MM.1S (cell line): ENCODE measurements around the gene FOXL3.

Experiments used
- DNase-seq: peaks from one replicate; pipeline ENCODE4 v3.0.0-alpha.2; 2015
- H2AFZ ChIP-seq: fragments of 300-600 bp; sonication (generic); 2 replicates; pipeline ENCODE4 v1.6.0; 2016; ENCODE audit warnings: antibody characterized with exemption, low read length
- H3F3A ChIP-seq: fragments of 300-600 bp; sonication (generic); 2 replicates; pipeline ENCODE4 v1.6.1; 2016; ENCODE audit warnings: mild to moderate bottlenecking, antibody characterized with exemption, low read length, moderate library complexity, mixed read lengths; ENCODE audit not compliant: insufficient read depth
- H3K27ac ChIP-seq: fragments of 300-600 bp; sonication (generic); 2 replicates; pipeline ENCODE4 v1.5.1; 2016; ENCODE audit warnings: mild to moderate bottlenecking, low read length
- H3K27me3 ChIP-seq: fragments of 300-600 bp; sonication (generic); replicated peaks from 2 replicates; pipeline ENCODE4 v1.6.0; 2016; ENCODE audit warnings: low read length; ENCODE audit not compliant: insufficient read depth
- H3K36me3 ChIP-seq: fragments of 300-600 bp; sonication (generic); replicated peaks from 2 replicates; pipeline ENCODE4 v1.6.1; 2016; ENCODE audit warnings: mild to moderate bottlenecking, low read length, mixed read lengths; ENCODE audit not compliant: insufficient read depth
- H3K4me1 ChIP-seq: fragments of 300-600 bp; sonication (generic); 2 replicates; pipeline ENCODE4 v1.6.1; 2016; ENCODE audit warnings: low read length, mixed read lengths
- H3K4me2 ChIP-seq: fragments of 300-600 bp; sonication (generic); 2 replicates; pipeline ENCODE4 v1.6.0; 2016; ENCODE audit warnings: low read depth, low read length
- H3K4me3 ChIP-seq: fragments of 300-600 bp; sonication (generic); 2 replicates; pipeline ENCODE4 v1.5.1; 2016; ENCODE audit warnings: low read length, mixed read lengths
- H3K79me2 ChIP-seq: fragments of 300-600 bp; sonication (generic); 2 replicates; pipeline ENCODE4 v1.6.1; 2016; ENCODE audit warnings: mixed run types, low read length, mixed read lengths
- H3K9ac ChIP-seq: fragments of 300-600 bp; sonication (generic); 2 replicates; pipeline ENCODE4 v1.6.1; 2016; ENCODE audit warnings: low read length, mixed read lengths
- H3K9me2 ChIP-seq: fragments of 300-600 bp; sonication (generic); replicated peaks from 2 replicates; pipeline ENCODE4 v1.6.1; 2016; ENCODE audit warnings: mild to moderate bottlenecking, low read length, mixed read lengths; ENCODE audit not compliant: insufficient read depth
- H3K9me3 ChIP-seq: fragments of 300-600 bp; sonication (generic); replicated peaks from 2 replicates; pipeline ENCODE4 v1.6.1; 2016; ENCODE audit warnings: mild to moderate bottlenecking, low read length, mixed read lengths; ENCODE audit not compliant: insufficient read depth
- H4K20me1 ChIP-seq: fragments of 300-600 bp; sonication (generic); 2 replicates; pipeline ENCODE4 v1.6.1; 2016; ENCODE audit warnings: mild to moderate bottlenecking, low read length, moderate library complexity, mixed read lengths; ENCODE audit not compliant: insufficient read depth
- CTCF ChIP-seq: fragments of 300-600 bp; sonication (generic); IDR thresholded peaks from 2 replicates; pipeline ENCODE4 v1.5.1; 2016; ENCODE audit warnings: antibody characterized with exemption, low read length, mixed read lengths
- EZH2 ChIP-seq: fragments of 300-600 bp; sonication (generic); optimal IDR thresholded peaks from 2 replicates; pipeline ENCODE3; 2017; ENCODE audit warnings: low read depth, mild to moderate bottlenecking, antibody characterized with exemption, low read length, mixed read lengths
- EZH2phosphoT487 ChIP-seq: fragments of 300-600 bp; sonication (generic); IDR thresholded peaks from 2 replicates; pipeline ENCODE4 v1.6.1; 2018; ENCODE audit warnings: antibody characterized with exemption, low read length

FOXL3 gene

DNA sequence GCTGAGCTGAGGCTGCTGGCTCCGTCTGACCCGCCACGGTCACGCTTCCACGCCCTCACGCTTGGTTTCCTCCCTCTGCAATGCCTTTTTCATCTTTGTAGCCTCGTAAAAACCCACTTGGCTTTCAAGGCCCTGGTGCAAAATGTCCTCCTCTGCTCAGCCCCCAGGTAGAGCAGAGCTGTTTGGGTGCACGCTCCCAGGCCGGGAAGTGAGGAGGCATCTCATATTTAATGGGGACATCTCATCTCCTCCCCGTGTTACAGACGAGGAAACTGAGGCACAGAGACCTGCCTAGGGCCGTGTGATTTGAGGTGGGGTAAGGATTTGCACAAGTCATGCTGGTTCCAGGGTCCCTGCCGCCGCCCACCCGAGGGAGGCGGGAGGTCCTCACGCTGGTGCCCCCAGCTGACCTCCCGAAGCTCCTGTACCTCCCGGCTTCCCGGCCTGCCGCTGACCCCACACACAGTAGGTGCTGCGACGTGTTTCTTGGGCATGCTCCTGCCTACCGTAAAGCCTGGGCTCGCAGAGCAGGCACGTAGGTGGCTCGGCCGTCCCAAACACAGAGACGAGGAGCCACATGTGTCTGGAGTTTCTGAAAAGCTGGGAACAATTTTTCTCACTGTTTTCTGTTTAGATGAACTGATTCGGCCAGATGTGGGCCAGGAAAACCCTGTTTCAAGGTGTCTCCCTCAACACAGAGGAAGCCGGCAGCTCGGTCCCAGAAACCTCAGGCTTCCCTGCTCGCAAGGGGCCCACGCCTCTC, 11.5 kb downstream of the FOXL3 start:
- no peak overlapping the region for H3K27ac ChIP-seq
- no peak overlapping the region for H2AFZ ChIP-seq
- no peaks in the 10 kb centered on the region for H3K4me1 ChIP-seq
- H3K79me2 ChIP-seq = no peaks in the 10 kb centered on the region
- no peak for DNase-seq
- H3K4me3 ChIP-seq = no peak overlapping the region
- no peaks in the 10 kb centered on the region for H3F3A ChIP-seq
- H3K36me3 ChIP-seq = no peaks in the 10 kb centered on the region
- H3K9ac ChIP-seq = no peak overlapping the region
- H3K27me3 ChIP-seq = no peaks in the 10 kb centered on the region
- H3K4me2 ChIP-seq = no peak overlapping the region
- no peaks in the 10 kb centered on the region for H3K9me2 ChIP-seq
- TF ChIP-seq EZH2 = no peak
- no peaks in the 10 kb centered on the region for H4K20me1 ChIP-seq
- no peaks in the 10 kb centered on the region for H3K9me3 ChIP-seq

DNA sequence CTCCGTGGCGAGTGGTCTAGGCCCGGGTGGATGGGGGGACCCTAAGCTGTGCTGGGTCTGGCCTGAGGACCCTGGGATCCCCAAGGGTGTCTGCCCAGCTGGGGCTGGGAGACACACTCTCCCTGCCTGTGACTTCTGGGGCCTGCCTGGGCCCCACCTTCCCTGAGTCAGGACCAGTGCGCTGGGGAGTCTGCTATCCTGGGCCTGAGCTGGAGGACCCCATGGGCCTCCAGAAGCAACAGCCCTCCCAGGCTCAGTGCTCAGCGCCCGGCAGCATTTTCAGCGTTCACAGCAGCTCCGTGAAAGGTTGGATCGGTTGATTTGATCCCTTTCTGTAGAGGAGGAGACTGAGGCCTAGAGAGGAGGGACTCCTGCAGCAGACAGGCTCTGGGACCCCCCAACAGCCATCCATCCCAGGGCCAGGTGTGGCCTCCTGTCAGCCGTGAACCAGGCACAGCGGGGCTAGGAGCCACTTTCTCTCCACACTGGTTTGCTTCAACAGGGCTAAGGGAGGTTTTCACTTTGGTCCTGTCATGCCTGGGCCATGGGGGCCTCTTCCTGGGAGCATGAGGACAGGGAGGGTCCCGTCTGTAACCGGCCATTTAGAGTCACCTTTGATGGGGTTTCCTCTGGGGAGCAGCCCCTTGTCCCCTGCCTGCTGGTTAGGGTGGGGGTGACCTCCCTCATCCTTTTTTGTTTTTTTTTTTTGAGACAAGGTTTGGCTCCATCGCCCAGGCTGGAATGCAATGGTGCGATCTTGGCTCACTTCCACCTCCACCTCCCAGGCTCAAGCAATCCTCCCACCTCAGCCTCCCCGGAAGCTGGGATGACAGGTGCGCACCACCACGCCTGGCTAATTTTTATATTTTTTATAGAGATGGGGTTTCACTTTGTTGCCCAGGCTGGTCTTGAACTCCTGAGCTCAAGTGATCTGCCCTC, 12.4 kb downstream of the FOXL3 start:
- no peaks in the 10 kb centered on the region for H3K9me2 ChIP-seq
- H3K27me3 ChIP-seq = no peaks in the 10 kb centered on the region
- no peak for DNase-seq
- no peak overlapping the region for H3K4me2 ChIP-seq
- no peak overlapping the region for H3K9ac ChIP-seq
- TF ChIP-seq CTCF (no peak), EZH2phosphoT487 (no peak), EZH2 (no peak)
- no peak overlapping the region for H3K27ac ChIP-seq
- H3K4me1 ChIP-seq = no peaks in the 10 kb centered on the region
- H4K20me1 ChIP-seq = no peaks in the 10 kb centered on the region
- H3K36me3 ChIP-seq = no peaks in the 10 kb centered on the region
- no peaks in the 10 kb centered on the region for H3K9me3 ChIP-seq
- no peaks in the 10 kb centered on the region for H3F3A ChIP-seq
- H3K79me2 ChIP-seq = no peaks in the 10 kb centered on the region
- H3K4me3 ChIP-seq = no peak overlapping the region
- no peak overlapping the region for H2AFZ ChIP-seq

DNA sequence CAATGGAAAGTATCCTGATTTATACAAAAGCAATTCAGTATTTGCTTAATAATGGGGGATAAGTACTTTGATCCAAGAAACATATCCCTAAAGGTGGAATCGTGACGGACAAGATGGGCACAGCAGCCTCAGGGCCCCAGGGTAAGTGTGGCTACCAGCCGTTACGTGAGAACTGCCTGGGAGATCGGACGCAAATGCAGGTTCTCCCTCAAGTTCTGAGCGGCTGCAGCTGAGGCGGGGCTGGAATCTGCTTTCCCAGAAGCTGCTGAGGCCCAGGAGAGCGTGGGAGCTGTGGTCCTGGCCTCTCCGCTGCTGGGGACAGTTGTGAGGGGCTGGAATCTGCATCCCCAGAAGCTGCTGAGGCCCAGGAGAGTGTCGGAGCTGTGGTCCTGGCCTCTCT, 13.5 kb downstream of the FOXL3 start:
- Histone ChIP-seq H3K4me1 (no peaks in the 10 kb centered on the region), H2AFZ (no peak overlapping the region), H3K9me2 (no peaks in the 10 kb centered on the region), H3K79me2 (no peaks in the 10 kb centered on the region), H3K4me3 (no peak overlapping the region), H3K9me3 (no peaks in the 10 kb centered on the region), H3F3A (no peaks in the 10 kb centered on the region), H3K36me3 (no peaks in the 10 kb centered on the region), H3K27me3 (no peaks in the 10 kb centered on the region), H3K9ac (no peak overlapping the region), H3K4me2 (no peak overlapping the region), H3K27ac (no peak overlapping the region), H4K20me1 (no peaks in the 10 kb centered on the region)
- TF ChIP-seq EZH2phosphoT487 (no peak), CTCF (no peak), EZH2 (no peak)
- DNase-seq = no peak
